OCI-LY3 (cell line): Measurements from ENCODE around the gene C6orf15.

Experiments
- H2AFZ ChIP-seq: fragments of 200-600, 300-600 bp; shearing (Covaris generic); 2 replicates; pipeline ENCODE4 v1.6.0; 2014; ENCODE audit warnings: antibody characterized with exemption, low read depth, low read length
- H3K27ac ChIP-seq: fragments of 200-600, 300-600 bp; sonication (generic); 2 replicates; pipeline ENCODE4 v1.5.1; 2014; ENCODE audit warnings: mild to moderate bottlenecking, low read length, moderate library complexity, mixed read lengths
- H3K27me3 ChIP-seq: fragments of 200-600, 300-600 bp; sonication (generic); 2 replicates; pipeline ENCODE4 v1.6.1; 2014; ENCODE audit warnings: low read depth, low read length, mixed read lengths
- H3K36me3 ChIP-seq: fragments of 200-600, 300-600 bp; sonication (generic); replicated peaks from 2 replicates; pipeline ENCODE3; 2014; ENCODE audit warnings: low read depth, low read length, mixed read lengths
- H3K4me1 ChIP-seq: fragments of 300-600, 200-600 bp; sonication (generic); 2 replicates; pipeline ENCODE4 v1.6.1; 2014; ENCODE audit warnings: low read length, mixed read lengths
- H3K4me2 ChIP-seq: fragments of 200-600, 300-600 bp; sonication (generic); 2 replicates; pipeline ENCODE4 v1.6.1; 2014; ENCODE audit warnings: low read length, mixed read lengths
- H3K4me3 ChIP-seq: fragments of 300-600, 200-600 bp; sonication (generic); 2 replicates; pipeline ENCODE4 v1.5.1; 2014; ENCODE audit warnings: antibody characterized with exemption, mild to moderate bottlenecking, low read length, moderate library complexity
- H3K79me2 ChIP-seq: fragments of 300-600, 200-600 bp; shearing (Covaris generic); 2 replicates; pipeline ENCODE4 v1.6.1; 2014; ENCODE audit warnings: mild to moderate bottlenecking, low read length, mixed read lengths
- H3K9ac ChIP-seq: fragments of 300-600, 200-600 bp; shearing (Covaris generic); 2 replicates; pipeline ENCODE4 v1.6.0; 2014; ENCODE audit warnings: mild to moderate bottlenecking, low read length, moderate library complexity
- H3K9me3 ChIP-seq: fragments of 200-600, 300-600 bp; shearing (Covaris generic); 2 replicates; pipeline ENCODE4 v1.6.1; 2014; ENCODE audit warnings: low read length, mixed read lengths; ENCODE audit not compliant: insufficient read depth
- H4K20me1 ChIP-seq: fragments of 200-600, 300-600 bp; sonication (generic); 2 replicates; pipeline ENCODE4 v1.6.1; 2016; ENCODE audit warnings: low read length, mixed read lengths; ENCODE audit not compliant: insufficient read depth
- EZH2phosphoT487 ChIP-seq: fragments of 200-600 bp; shearing (Covaris generic); IDR thresholded peaks from 2 replicates; pipeline ENCODE4 v1.6.1; 2018; ENCODE audit warnings: antibody characterized with exemption, mixed run types, low read depth
- TF ChIP-seq, protein P1 (sequence below): fragments of 200-600, 300-600 bp; sonication (generic); IDR thresholded peaks from 2 replicates; pipeline ENCODE4 v1.5.1; 2014; ENCODE audit warnings: antibody characterized with exemption, low read length, low read depth

The C6orf15 gene

DNA sequence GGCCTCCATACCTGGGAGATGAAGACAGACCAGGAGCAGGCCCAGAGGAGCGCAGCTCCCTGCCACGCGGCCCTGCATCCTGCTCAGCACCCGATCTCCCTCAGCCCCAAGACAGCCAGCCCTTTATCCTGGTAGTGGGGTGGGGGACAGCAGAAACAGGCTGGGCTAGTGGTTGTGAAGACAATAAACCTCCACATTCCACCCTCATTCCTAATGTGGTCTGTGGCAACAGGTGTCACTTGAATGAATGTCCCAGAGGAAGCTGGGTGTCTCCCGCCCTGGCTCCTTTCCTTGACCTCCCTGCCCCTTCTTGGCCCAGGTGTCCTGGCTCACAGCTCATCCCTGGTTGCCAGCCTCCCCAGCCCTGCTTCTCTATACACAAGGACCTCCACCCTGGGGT, at the start of gene C6orf15:
TSS of gene C6orf15 (minus strand) at position 98 of the 400 bp plus-strand sequence. CDS start at position 78, 20 bp downstream.
- peaks cover 17% of the 10 kb centered on the region for H3K27me3 ChIP-seq
- H2AFZ ChIP-seq = no peak within 1 kb of the TSS
- H3K4me3 ChIP-seq = no peak within 1 kb of the TSS
- peaks cover 33% of the 10 kb centered on the region for H3K4me1 ChIP-seq
- TF ChIP-seq, protein P1, sequence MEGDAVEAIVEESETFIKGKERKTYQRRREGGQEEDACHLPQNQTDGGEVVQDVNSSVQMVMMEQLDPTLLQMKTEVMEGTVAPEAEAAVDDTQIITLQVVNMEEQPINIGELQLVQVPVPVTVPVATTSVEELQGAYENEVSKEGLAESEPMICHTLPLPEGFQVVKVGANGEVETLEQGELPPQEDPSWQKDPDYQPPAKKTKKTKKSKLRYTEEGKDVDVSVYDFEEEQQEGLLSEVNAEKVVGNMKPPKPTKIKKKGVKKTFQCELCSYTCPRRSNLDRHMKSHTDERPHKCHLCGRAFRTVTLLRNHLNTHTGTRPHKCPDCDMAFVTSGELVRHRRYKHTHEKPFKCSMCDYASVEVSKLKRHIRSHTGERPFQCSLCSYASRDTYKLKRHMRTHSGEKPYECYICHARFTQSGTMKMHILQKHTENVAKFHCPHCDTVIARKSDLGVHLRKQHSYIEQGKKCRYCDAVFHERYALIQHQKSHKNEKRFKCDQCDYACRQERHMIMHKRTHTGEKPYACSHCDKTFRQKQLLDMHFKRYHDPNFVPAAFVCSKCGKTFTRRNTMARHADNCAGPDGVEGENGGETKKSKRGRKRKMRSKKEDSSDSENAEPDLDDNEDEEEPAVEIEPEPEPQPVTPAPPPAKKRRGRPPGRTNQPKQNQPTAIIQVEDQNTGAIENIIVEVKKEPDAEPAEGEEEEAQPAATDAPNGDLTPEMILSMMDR = no peak
- TF ChIP-seq EZH2phosphoT487 = no peak
- no peak within 1 kb of the TSS for H3K27ac ChIP-seq
- H3K79me2 ChIP-seq = no peaks in the 10 kb centered on the region
- no peak within 1 kb of the TSS for H3K9ac ChIP-seq
- H3K4me2 ChIP-seq = no peak within 1 kb of the TSS
- no peaks in the 10 kb centered on the region for H3K9me3 ChIP-seq
- no peaks in the 10 kb centered on the region for H3K36me3 ChIP-seq
- no peaks in the 10 kb centered on the region for H4K20me1 ChIP-seq

DNA sequence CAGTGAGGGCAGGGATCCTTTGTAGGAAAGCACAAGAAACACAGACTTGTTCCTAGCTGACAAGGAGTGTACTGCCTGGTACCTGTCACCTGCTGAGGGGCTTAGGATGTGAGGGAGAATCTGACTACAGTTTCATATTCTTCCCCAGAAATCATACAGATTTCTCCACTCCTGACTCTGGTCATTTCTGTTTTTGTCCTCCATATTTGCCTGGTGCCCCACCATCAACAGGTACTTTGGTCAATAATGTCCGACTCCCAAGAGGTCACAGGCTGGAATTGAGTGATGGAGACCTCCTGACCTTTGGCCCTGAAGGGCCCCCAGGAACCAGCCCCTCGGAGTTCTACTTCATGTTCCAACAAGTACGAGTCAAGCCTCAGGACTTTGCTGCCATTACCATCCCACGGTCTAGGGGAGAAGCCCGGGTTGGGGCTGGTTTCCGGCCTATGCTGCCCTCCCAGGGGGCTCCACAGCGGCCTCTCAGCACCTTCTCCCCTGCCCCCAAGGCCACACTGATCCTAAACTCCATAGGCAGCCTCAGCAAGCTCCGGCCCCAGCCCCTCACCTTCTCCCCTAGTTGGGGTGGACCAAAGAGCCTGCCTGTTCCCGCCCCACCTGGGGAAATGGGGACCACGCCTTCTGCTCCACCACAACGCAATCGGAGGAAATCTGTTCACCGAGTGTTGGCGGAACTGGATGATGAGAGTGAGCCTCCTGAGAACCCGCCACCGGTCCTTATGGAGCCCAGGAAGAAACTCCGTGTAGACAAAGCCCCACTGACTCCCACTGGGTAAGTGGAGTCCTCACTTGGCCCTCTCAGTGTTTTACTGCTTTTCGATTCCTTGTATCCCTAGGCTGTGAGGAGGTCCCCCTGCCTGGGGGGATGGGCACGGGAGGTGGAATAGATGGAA, 49.1 kb upstream of the C6orf15 start:
- Histone ChIP-seq H3K36me3 (peaks cover 25% of the 10 kb centered on the region), H3K79me2 (peaks cover 75% of the 10 kb centered on the region), H3K9ac (no peak overlapping the region), H3K4me1 (peaks cover 60% of the 10 kb centered on the region), H3K9me3 (no peaks in the 10 kb centered on the region), H3K27ac (0 out of 2 replicates have a peak overlapping the region, but pooled peaks have one; percentile 98), H3K4me2 (no peak overlapping the region), H3K4me3 (no peak overlapping the region), H3K27me3 (no peaks in the 10 kb centered on the region), H2AFZ (no peak overlapping the region), H4K20me1 (no peaks in the 10 kb centered on the region)
- TF ChIP-seq EZH2phosphoT487 = no peak
- TF ChIP-seq, protein P1 = no peak

DNA sequence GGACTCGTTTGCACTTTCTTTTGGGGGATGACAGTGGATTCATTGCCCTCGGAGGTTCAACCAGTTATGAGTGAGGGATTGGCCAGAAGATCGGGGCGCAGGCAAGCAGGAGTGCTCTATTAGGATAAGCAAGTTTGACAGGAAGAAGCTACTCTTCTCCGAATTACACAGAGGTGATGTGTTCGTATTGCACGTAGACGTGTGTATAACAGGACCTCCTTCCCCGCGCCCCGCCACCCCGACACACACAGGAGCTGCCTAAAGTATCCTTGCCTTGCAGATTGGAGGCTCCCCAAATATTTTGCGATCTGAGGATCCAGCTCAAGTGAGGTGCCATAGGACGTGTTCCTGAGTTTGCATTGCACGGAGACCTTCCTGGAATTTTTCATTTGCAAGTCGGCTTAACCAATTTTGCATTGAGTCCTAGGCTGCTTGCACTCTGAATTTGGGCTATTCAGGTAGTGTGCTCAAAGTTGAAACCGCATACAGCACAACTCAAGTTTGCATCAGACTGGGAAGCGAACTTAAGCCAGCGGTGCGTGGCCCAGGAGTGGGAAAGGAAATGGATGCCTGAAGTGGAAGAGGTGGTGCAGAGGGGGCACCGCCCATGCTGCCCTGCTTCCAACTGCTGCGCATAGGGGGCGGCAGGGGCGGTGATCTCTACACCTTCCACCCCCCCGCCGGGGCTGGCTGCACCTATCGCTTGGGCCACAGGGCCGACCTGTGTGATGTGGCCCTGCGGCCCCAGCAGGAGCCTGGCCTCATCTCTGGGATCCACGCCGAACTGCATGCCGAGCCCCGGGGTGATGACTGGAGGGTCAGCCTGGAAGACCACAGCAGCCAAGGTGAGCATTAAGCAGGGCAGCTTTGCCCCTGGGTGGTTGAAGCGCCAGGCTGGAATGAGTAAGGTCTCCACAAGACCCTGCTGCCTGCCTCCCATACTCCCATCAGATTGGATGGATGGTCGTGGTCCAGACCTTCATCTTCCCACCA, 46.8 kb upstream of the C6orf15 start:
- peaks cover 69% of the 10 kb centered on the region for H3K79me2 ChIP-seq
- H3K36me3 ChIP-seq = peaks cover 34% of the 10 kb centered on the region

More for the DNA sequence above, 46.8 kb upstream of the C6orf15 start:
- Histone ChIP-seq H3K4me1 (peaks cover 41% of the 10 kb centered on the region), H3K9me3 (no peaks in the 10 kb centered on the region), H2AFZ (peak overlapping the region; percentile 20; the same call in 1 of the 2 replicates), H4K20me1 (no peaks in the 10 kb centered on the region), H3K9ac (peak overlapping the region; percentile 84), H3K27me3 (no peaks in the 10 kb centered on the region), H3K27ac (peak overlapping the region; percentile 77), H3K4me3 (peak overlapping the region; percentile 94), H3K4me2 (peak overlapping the region; percentile 98)
- no peak for TF ChIP-seq EZH2phosphoT487
- TF ChIP-seq, protein P1 = peak; percentile 19; the same call in 1 of the 2 replicates
